Testis (tissue), 5 donors: ENCODE results near the gene RIMBP2. TPM values are rescaled to one million over a fixed set of nuclear protein-coding genes. Genes with fewer than 3 reads are reported as not detected.

Experiments
- DNase-seq: peaks from one replicate; pipeline ENCODE4 v3.0.0-alpha.2; 2019
- H3K27ac ChIP-seq, 2 donors: fragments of 200-600 bp; sonication (generic); one replicate each; pipeline ENCODE4 v1.5.1; 2019
- H3K27me3 ChIP-seq: fragments of 200-600 bp; sonication (generic); one replicate; pipeline ENCODE4 v1.5.1; 2019
- H3K36me3 ChIP-seq: fragments of 200-600 bp; sonication (generic); one replicate; pipeline ENCODE4 v1.5.1; 2017; ENCODE audit warnings: low read depth; ENCODE audit errors: missing control alignments
- H3K4me1 ChIP-seq: fragments of 200-600 bp; sonication (generic); one replicate; pipeline ENCODE4 v1.5.1; 2019
- H3K4me3 ChIP-seq, 2 donors: fragments of 200-600 bp; sonication (generic); one replicate each; pipeline ENCODE4 v1.5.1; 2017 to 2019
- H3K9me3 ChIP-seq: fragments of 200-600 bp; sonication (generic); one replicate; pipeline ENCODE4 v1.5.1; 2017
- POLR2A ChIP-seq: fragments of 450-650 bp; IDR thresholded peaks from one replicate; pipeline ENCODE4 v1.6.1; 2017; ENCODE audit warnings: antibody characterized with exemption, mild to moderate bottlenecking, moderate library complexity
- WGBS, 2 donors: methylation state at CpG; one replicate each; pipeline ENCODE4 v1.1.5; 2018; 5-methylcytosine and 5-hydroxymethylcytosine counted together
- intact Hi-C: fragments of 100-400 bp; cut with DNase I; formaldehyde crosslinking; loops from one replicate; pipeline ENCODE4 v1.15.1; 2023; ENCODE audit warnings: low total_unique reads
- long read RNA-seq, 2 donors: transcript quantifications; one replicate each; lab custom pipeline, GENCODE V29; 2026
- polyA plus RNA-seq: library from polyadenylated mRNA; stranded (reverse); fragments of 350-450 nt; fragmentation: Illumina TruSeq; extraction: RNeasy Lipid Tissue Mini Kit (QIAGEN cat#74804); gene quantifications from one replicate; pipeline ENCODE4 v1.2.3, GENCODE V29; 2014; ENCODE audit warnings: low read depth, low replicate concordance; ENCODE audit not compliant: insufficient read depth
- total RNA-seq, 2 donors: library from RNA; depleted of rRNA; stranded (reverse); fragments of >200 nt; gene quantifications; one replicate each; pipeline ENCODE4 v1.2.3, GENCODE V29; 2016
- TF ChIP-seq, protein P1 (sequence below), 3 experiments: fragments of 450-650 bp in 2 of 3; fragments of 200-600 bp in 1 of 3; sonication (generic) in 1 of 3; IDR thresholded peaks; one replicate each; pipeline ENCODE4 v1.5.1; 2016 to 2019; ENCODE audit warnings: antibody characterized with exemption in 3 of 3, mild to moderate bottlenecking in 2 of 3, moderate library complexity in 1 of 3

The RIMBP2 gene, protein sequence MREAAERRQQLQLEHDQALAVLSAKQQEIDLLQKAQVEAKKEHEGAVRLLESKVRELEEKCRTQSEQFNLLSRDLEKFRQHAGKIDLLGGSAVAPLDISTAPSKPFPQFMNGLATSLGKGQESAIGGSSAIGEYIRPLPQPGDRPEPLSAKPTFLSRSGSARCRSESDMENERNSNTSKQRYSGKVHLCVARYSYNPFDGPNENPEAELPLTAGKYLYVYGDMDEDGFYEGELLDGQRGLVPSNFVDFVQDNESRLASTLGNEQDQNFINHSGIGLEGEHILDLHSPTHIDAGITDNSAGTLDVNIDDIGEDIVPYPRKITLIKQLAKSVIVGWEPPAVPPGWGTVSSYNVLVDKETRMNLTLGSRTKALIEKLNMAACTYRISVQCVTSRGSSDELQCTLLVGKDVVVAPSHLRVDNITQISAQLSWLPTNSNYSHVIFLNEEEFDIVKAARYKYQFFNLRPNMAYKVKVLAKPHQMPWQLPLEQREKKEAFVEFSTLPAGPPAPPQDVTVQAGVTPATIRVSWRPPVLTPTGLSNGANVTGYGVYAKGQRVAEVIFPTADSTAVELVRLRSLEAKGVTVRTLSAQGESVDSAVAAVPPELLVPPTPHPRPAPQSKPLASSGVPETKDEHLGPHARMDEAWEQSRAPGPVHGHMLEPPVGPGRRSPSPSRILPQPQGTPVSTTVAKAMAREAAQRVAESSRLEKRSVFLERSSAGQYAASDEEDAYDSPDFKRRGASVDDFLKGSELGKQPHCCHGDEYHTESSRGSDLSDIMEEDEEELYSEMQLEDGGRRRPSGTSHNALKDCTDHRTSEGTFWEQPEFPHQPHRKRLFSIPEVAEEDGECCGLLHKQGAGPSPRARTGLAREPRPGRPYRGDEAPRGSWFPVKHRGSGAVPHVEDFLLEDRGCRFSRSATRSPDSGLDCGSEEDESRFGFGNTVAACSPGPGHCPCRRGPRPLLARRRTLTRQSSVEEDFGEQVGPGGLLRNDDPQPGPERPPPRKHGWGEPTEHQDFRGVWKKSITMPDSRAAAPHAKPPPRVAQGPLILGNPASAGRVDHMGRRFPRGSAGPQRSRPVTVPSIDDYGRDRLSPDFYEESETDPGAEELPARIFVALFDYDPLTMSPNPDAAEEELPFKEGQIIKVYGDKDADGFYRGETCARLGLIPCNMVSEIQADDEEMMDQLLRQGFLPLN (N-terminal part only)
- 10 to 100 TPM in 1 of 2 donors, 1 to 10 TPM in 1; 8.0 to 10.0 TPM for total RNA-seq
- 8.7 TPM for polyA plus RNA-seq
- long read RNA-seq, donor 1, result 0 reads
- long read RNA-seq, donor 2, result 0 reads

DNA sequence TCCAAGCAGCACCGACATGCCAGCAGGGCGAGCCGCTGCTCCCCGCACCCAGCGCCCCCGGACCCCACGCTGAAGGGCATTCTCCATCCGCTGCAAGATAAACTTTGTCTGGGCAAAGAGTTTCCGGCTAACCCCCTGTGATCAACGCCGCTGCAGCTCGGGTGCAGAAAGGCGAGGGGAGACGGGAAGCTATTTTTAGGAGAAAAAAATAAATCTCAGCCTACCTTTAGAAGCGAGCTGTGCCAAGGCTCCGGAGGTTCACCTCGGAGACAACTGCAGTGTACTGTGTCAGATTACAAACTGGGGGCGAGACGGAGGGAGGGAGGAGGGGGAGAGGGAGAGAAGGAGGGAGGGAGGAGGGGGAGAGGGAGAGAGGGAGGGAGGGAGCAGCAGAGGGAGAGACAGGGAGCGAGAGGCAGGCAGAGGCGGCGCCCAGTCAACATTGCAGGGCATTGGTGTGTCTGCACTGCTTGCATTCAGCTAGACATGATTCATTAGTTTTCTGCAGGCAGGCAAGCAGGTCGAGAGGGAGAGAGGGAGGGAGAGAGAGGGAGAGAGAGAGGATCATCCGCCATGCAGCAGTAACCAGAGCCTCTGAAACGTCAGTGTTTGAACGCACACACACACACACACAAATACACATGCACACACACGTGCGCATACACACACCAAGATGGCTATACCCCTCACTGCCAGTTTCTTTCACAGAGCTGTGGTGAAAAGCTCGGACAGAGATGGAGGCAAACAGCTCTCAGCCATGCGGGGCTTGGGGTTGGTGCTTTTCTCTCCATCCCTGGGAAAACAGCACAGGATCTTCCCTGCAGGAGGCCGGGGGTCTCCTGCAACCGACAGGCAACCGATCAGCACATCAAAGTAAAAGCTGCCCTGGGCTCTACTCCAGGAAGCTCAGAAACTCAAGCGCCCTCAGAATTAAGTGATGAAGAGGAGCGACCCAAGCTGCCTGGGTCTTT, at the start of gene RIMBP2:
Gene RIMBP2 (minus strand): TSS at position 302 of the 971 bp plus-strand sequence. CDS start 237,286 bp downstream, outside the sequence.
- H3K27me3 ChIP-seq, result no peaks in the 10 kb centered on the region
- 2 to 4% methylated on average over 17 to 35 of the region's 35 CpGs for WGBS, 2 donors
- peaks cover 22% of the 10 kb centered on the region for H3K4me1 ChIP-seq
- no peaks in the 10 kb centered on the region for H3K36me3 ChIP-seq
- intact Hi-C loops, result no loop called here
- H3K9me3 ChIP-seq, result no peaks in the 10 kb centered on the region
- DNase-seq, result peak; percentile 36
- no peak for TF ChIP-seq POLR2A
- TF ChIP-seq, protein P1, sequence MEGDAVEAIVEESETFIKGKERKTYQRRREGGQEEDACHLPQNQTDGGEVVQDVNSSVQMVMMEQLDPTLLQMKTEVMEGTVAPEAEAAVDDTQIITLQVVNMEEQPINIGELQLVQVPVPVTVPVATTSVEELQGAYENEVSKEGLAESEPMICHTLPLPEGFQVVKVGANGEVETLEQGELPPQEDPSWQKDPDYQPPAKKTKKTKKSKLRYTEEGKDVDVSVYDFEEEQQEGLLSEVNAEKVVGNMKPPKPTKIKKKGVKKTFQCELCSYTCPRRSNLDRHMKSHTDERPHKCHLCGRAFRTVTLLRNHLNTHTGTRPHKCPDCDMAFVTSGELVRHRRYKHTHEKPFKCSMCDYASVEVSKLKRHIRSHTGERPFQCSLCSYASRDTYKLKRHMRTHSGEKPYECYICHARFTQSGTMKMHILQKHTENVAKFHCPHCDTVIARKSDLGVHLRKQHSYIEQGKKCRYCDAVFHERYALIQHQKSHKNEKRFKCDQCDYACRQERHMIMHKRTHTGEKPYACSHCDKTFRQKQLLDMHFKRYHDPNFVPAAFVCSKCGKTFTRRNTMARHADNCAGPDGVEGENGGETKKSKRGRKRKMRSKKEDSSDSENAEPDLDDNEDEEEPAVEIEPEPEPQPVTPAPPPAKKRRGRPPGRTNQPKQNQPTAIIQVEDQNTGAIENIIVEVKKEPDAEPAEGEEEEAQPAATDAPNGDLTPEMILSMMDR (IDR thresholded peaks at IDR 0.05), result no peak
- no peak within 1 kb of the TSS for H3K27ac ChIP-seq
- H3K4me3 ChIP-seq, result peak within 1 kb of the TSS; percentile 22 to 58

DNA sequence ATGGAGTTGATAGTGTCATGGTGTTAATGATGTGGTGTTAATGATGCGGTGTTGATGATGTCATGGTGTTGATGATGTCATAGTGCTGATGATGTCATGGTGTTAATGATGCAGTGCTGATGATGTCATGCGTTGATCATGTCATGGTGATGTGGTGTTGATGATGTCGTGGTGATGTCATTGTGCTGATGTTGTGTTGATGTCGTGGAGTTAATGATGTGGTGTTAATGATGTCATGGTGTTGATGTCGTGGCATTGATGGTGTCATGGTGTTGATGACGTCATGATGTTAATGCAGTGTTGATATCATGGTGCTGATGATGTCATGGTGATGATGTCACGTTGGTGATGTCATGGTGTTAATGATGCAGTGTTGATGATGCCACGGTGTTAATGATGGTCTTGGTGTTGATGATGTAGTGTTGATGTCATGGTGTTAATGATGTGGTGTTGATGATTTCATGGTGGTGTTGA, 49.1 kb upstream of the RIMBP2 start:
- Histone ChIP-seq H3K27ac (no peak overlapping the region), H3K9me3 (no peaks in the 10 kb centered on the region), H3K4me3 (no peak overlapping the region), H3K27me3 (no peaks in the 10 kb centered on the region), H3K36me3 (no peaks in the 10 kb centered on the region), H3K4me1 (no peaks in the 10 kb centered on the region)
- 92 to 94% methylated on average over 8 of the region's 8 CpGs for WGBS, 2 donors
- TF ChIP-seq POLR2A, result no peak
- TF ChIP-seq, protein P1 (IDR thresholded peaks at IDR 0.05), result no peak
- no peak for DNase-seq
- intact Hi-C loops, result no loop called here

DNA sequence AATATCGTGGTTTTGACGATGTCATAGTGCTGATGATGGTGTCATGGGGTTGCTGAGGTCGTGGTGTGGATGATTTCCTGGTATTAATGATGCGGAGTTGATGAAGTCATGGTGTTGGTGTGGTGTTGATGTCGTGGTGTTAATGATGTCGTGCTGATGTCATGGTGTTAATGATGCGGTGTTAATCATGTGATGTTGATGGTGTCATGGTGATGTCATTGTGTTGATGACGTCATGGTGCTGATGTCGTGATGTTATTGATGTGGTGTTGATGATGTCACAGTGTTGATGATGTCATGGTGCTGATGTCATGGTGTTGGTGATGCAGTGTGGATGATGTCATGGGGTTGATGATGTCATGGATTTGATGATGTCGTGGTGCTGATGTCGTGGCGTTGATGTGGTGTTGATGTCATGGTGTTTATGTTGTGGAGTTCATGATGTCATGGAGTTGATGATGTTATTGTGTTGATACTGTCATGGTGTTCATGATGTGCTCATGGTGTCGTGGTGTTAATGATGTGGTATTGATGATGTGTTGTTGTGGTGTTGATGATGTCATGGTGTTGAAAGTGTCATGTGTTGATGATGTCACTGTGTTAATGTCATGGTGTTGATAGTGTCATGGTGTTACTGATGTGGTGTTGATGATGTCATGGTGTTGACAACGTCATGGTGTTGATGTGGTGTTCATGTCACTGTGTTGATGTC, 48.5 kb upstream of the RIMBP2 start:
- 93 to 96% methylated on average over 14 of the region's 14 CpGs for WGBS, 2 donors
- DNase-seq, result no peak
- Histone ChIP-seq H3K27me3 (no peaks in the 10 kb centered on the region), H3K9me3 (no peaks in the 10 kb centered on the region), H3K36me3 (no peaks in the 10 kb centered on the region), H3K4me3 (no peak overlapping the region), H3K4me1 (no peaks in the 10 kb centered on the region), H3K27ac (no peak overlapping the region)
- TF ChIP-seq POLR2A, result no peak
- TF ChIP-seq, protein P1 (IDR thresholded peaks at IDR 0.05), result no peak
- intact Hi-C loops, result no loop called here
